ENCODE measurements around the gene ATPAF2. TPM values are rescaled to one million over a fixed set of nuclear protein-coding genes. Genes with fewer than 3 reads are reported as not detected.

The ATPAF2 gene
- total and polyA plus RNA-seq, 10 of the 15 experiments (the other 5 are each of a cell fraction or from before 2014, with no cell fraction given) = 6.5 to 33.0 (median 26.5) TPM

- TF ChIP-seq, protein P1, sequence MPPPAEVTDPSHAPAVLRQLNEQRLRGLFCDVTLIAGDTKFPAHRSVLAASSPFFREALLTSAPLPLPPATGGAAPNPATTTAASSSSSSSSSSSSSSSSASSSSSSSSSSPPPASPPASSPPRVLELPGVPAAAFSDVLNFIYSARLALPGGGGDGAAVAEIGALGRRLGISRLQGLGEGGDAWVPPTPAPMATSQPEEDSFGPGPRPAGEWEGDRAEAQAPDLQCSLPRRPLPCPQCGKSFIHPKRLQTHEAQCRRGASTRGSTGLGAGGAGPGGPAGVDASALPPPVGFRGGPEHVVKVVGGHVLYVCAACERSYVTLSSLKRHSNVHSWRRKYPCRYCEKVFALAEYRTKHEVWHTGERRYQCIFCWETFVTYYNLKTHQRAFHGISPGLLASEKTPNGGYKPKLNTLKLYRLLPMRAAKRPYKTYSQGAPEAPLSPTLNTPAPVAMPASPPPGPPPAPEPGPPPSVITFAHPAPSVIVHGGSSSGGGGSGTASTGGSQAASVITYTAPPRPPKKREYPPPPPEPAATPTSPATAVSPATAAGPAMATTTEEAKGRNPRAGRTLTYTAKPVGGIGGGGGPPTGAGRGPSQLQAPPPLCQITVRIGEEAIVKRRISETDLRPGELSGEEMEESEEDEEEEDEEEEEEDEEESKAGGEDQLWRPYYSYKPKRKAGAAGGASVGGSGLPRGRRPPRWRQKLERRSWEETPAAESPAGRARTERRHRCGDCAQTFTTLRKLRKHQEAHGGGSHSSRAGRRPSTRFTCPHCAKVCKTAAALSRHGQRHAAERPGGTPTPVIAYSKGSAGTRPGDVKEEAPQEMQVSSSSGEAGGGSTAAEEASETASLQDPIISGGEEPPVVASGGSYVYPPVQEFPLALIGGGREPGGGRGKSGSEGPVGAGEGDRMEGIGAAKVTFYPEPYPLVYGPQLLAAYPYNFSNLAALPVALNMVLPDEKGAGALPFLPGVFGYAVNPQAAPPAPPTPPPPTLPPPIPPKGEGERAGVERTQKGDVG (CRISPR knock-in tag; IDR thresholded peaks at IDR 0.05) = no peak
- TF ChIP-seq ZNF592 (IDR thresholded peaks at IDR 0.05) (no peak), YY1 (IDR thresholded peaks at IDR 0.05; ENCODE audit: low read depth, low read length) (0 out of 2 replicates have a peak, but pooled peaks have one; percentile 5), SMC3 (IDR thresholded peaks at IDR 0.05; ENCODE audit: borderline replicate concordance, low read length) (no peak)
Observed at GRCh38 chr17:18025945-18026776, 12.8 kb downstream of the ATPAF2 start (continued).
